ENCODE data around the gene UBL5.
A peak's percentile ranks its signal among the peaks of the same experiment; 100 is the strongest.

Gene UBL5

DNA sequence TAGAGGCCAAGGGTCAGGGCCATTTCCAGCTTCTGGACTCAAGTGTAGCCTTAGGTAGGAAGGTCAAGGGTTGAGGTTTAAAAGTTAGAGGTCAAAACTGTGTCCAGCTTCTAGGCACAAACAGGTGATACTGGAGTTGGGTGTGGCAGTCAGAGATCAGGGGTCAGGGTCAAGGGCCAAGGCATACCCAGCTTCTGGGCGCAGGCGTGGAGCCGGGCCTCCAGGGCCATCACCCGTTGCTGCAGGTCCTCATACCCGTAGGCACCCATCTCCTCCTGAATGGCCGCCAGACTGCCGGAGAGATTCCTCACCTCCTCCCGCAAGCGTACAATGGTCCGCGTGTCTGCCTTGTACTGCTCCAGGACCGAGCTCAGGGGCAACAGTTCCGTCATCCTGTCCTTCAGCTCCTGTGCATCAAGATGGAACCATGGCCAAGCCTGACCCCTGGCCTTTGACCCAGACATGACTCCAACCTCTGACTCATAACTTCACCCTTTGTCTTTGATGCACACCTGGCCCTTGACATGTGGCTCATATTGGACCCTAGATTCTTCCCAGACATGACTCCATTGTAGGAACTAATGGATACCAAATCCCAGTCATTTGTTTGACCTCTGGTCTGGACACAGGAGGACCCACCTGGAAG, 29.5 kb downstream of the UBL5 start:
- DNase-seq = no peak

DNA sequence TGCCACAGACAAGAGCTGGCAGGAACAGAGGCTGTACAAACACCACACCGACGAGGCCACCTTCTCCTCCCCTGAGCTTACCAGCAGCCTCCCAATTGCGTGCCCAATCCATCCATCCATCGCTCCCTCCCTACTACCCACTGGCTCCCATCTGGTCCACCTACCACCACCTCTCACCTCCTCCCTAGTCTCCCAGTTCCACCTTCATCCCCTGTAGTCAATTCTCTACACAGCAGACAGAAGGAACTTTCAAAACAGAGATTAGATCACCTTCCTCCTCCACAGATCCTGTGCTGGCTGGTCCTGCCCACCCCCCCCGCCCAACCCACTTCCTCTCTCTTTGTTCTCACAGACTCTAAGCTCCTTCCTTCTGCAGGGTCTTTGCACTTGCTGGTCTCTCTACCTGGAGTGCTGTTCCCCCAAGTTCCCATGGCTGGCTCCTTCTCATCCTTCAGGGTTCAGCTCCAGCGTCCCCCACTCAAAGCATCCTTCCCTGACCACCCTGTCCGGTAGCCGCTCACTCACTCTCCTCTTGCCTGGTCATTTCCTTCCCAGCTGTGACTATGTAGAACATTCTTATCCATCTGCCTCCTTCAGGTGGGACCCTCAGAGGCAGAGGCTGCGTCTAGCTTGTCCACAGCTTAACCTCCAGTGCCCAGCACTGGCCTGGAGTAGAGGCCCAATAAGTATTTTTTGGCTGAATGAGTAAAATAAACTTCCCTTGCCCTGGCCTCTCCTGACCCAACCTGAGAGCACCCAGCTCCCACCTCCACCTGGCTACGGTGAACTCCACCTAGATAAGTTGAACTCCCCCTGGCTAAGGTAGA, 30.4 kb downstream of the UBL5 start:
- no peak for DNase-seq

DNA sequence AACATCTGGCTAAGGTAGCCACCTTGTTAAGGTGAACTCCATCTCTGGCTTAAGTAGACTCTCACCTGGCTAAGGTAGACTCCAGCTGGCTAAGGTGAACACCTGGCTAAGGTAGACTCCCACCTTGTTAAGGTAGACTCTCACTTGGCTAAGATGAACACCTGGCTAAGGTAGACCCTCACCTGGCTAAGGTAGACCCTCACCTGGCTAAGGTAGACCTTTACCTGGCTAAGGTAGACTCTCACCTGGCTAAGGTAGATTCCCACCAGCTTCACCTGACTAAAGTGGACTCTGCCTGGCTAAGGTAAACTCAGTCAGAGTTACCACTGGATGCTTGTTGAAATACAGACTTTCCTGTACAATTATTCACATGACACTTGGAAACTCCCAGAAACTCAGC, 31.0 kb downstream of the UBL5 start:
- no peak for DNase-seq

DNA sequence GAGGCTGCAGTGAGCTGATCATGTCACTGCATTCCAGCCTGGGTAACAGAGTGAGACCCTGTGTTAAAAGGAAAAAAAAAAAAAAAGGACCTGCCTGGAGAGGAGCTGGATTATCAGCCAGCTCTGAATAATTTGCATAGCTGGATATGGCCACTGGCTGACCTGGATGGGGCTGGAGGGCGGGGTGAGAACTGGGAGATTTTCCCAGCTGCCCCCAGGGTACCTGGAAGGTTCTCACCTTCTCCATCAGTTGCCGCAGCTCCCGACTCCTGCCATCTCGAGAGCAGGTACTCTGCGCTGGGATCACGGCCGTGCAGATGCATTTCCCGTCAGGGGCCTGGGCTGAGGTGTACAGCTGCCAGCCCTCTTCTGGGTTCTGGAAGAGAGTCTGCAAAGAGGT, 32.7 kb downstream of the UBL5 start:
- DNase-seq = no peak

DNA sequence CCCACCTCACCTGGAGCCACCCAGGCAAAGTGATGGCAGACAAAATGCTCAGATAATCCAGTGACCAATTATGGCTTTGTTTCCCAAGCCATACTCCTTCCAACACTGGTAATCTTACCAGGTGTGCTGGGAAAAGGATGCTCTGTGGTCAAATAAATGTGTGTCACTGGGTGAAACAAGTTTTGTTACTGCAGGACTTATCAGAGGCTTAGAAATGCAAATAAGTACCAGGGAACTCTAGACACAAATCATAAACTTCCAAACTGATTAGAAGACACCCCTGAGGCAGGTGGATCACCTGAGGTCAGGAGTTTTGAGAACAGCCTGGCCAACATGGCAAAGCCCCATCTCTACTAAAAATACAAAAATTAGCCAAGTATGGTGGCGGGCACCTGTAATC, 33.8 kb downstream of the UBL5 start:
- no peak for DNase-seq

DNA sequence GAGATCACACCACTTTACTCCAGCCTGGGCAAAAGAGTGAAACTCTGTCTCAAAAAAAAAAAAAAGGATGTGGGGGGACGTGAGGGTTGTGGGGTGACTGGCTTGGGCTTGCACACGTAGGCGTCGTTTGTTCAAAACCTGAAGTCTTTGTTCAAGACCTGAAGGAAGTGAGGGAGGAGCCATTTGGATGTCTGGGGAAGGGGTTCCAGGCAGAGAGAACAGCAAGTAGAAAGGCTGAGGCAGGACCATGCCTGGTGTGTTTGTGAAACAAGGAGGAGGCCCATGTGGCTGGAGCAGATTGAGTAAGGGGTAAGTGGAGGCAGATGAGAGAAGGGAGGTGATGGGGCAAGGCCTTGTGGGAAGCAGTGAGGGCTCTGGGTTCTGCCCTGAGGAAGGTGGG, 35.2 kb downstream of the UBL5 start:
- peak; percentile 33 for DNase-seq

DNA sequence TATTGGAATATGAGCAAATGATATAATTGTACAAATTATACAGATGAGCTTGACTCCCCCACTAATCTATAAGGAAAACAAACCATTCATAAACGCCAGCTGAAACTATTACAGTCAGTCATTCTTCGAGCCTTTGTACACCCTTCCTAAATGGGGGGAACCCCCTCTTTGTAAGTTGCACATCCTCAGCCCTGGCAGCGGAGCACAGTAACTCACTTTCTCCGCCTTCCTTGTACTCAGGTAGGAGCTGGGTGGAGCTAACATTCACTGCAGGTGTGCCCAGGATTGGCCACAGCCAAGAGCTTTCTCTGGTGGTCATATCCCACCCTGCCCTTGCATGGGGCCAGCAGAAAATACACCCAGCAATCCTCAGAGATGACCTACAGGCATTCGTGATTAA, 36.0 kb downstream of the UBL5 start:
- no peak for DNase-seq

DNA sequence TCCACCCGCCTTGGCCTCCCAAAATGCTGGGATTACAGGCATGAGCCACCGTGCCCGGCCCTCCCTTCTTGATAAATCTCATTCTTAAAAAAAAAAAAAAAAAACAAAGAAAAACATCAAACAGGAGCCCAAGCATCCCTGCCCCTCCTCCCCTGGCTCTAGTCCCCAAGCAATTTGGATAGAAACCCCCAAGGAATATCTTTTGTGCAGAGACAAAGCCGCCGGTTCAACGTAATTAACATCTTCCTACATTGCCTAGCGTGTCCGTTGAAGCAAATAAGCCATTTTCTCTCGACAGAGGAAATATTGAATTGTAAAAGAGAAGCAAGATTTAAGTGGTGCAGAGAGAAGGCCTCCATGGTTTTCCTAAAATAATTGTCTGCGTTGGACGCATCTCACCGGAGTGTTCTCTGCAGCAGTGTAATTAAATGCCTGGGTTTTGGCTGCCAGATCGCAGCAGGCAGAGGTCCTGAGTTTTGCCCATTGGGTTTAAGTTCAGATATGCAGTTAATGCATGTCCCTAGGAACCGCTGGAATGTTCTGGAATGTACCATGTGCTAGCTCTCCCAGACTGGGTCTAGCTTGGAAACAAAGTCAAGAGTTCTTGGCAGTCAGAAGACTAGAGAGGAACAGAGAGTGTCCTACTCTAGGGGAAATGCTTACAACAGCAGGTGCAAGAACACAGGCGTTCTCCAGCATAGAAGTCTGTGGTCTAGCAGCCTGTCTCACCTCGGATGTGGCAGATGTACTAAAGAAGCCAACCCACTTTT, 38.2 kb downstream of the UBL5 start:
- DNase-seq = no peak

DNA sequence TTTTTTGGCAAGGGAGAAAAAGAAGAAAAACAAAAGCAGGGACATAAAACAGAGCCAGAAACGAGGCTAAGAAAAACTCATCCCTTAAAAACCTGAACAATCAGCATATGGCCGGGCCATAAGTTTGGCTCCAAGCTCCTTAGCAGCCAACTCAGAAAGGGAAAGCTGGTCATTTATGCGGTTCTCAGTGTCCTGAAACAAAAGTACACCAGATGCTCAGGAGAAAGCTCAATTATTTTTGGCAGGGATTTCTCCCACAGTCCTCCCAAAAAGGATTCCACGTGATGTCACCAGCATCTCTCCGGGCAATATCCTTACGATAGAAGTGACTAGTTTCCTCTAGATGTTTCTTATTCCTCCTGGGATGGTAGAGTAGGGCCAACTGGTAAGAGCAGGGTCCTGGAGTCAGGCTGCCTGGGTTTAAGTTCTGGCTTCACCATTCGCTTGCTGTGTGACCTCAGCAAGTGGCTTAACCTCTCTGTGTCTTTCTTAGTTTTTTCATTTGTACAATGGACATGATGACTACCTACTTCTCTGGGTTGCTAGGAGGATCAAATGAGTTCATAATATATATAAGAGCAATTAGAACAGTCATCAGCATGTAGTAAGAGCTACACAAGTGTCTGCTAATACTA, 41.4 kb downstream of the UBL5 start:
- no peak for DNase-seq

DNA sequence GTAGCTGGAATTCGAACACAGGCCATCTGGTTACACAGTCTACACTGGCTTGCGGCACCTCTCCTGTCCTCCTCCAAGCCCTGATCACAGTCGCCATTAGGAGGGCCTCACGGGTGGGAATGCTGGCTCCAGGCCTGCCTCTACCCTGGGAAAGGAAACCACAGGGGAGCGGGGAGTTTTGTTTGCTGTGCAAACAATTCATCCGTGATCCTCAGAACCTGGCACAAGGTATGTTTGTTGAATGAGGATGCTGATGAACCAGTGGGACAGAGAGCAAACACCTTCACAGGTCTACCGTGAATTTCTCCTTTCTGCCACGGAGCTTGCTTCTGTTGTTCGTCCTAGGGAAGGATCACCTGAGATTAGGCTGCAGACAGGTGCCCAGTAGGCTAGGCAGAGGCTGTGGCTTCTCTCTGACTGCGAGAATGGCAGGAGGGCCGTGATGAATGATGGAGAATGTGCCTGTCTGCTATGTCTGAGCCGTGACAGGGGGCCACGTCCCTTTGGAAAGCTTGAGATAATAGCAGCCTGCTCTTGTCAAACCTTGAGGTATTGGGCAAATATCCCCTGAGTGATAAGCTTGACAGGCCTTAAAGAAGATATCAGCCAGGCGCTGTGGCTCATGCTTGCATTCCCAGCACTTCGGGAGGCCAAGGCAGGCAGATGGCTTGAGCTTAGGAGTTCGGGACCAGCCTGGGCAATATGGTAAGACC, 44.1 kb downstream of the UBL5 start:
- no peak for DNase-seq

DNA sequence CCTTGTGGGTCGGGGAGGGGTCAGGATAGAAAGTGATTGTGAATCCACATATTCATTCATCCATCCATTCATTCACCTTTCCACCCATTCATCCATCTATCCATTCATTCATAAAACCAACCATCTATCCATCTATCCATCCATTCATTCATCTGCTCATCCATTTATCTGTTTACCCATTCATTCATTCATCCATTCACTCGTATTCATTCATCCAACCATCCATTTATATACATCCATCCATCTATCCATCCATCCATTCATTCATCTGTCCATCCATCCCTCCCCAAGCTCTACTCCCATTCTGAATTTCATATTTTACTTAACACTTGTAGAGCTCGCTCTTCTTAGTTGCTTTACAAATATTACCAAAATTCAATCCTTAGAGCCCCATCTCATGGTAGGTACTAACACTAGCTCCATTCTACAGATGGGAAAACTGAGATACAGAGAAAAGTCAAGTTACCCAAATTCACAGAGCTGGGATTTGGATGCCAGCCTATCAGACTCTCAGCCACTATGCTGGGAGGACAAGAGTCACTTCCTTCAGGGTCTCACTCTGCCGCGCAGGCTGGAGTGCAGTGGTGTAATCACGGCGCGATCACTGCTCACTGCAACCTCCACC, 45.0 kb downstream of the UBL5 start:
- DNase-seq = no peak

DNA sequence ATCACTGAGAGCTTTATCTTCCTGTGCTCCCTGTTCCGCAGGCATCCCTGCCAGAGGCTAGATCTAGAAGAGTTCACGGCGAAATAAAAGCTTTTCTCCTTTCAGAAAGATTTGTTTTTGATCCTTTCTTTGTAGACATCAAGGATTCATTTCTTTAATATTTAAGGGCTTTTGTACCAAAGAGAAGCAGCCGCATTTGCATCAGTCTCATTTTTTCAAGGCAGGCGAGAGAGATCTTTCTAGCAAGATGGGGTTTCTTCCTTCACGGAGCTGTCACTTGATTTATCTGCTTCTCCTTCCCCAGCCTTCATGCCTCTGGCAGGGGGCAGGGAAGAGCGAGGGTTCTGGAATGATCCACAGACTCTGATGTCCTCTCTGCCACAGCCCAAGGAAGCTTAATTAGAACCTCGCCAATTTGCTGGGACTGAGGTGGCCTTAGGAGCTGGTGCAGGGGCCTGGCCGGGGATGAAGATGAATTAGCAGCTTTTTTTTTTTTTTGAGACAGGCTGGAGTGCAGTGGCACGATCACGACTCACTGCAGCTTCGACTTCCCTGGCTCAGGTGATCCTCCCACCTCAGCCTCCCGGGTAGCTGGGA, 47.4 kb downstream of the UBL5 start:
- no peak for DNase-seq

DNA sequence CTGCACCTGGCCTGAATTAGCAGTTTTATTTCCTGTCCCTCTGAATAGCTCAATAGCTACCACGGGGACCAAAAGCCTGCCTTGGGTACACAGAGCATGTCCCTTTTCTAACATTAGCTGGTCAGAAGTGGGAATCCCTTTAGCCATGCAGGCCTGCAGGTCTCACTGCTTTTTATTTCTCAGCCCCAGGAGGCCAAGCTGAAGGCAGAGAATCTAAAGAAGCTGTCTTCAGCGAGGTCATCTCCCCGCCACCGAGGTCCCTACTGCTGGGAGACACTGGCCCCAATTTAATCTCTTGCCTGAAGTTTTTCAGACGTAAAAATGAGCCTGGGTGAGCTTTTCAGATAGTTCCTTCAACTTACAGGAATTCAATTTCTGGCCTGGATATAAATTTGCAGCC, 48.1 kb downstream of the UBL5 start:
- no peak for DNase-seq

DNA sequence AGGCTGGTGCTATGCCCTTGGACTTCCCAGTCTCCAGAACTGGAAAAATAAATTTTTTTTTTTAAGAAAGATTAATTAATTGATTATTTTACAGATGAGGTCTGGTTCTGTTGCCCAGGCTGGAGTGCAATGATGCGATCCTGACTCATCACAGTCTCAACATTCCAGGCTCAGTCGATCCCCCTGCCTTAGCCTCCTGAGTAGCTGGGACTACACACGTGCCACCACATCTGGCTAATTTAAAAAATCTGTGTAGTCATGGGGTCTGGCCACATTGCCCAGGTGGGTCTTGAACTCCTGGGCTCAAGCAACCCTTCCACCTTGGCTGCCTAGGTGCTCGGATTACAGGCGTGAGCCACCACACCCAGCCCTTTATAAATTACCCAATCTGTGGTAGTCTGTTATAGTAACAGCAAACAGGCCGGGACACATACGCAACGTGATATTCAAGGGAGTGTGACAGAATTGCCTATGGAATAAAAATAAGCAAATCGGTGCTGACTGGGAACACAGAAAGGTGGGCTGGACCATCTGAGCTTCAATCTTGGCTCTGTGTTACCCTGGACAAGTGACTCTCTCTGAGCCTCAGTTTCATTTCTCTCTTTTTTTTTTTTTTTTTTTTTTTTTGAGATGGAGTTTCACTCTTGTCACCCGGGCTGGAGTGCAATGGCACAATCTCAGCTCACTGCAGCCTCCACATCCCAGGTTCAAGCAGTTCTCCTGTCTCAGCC, 50.2 kb downstream of the UBL5 start:
- no peak for DNase-seq

DNA sequence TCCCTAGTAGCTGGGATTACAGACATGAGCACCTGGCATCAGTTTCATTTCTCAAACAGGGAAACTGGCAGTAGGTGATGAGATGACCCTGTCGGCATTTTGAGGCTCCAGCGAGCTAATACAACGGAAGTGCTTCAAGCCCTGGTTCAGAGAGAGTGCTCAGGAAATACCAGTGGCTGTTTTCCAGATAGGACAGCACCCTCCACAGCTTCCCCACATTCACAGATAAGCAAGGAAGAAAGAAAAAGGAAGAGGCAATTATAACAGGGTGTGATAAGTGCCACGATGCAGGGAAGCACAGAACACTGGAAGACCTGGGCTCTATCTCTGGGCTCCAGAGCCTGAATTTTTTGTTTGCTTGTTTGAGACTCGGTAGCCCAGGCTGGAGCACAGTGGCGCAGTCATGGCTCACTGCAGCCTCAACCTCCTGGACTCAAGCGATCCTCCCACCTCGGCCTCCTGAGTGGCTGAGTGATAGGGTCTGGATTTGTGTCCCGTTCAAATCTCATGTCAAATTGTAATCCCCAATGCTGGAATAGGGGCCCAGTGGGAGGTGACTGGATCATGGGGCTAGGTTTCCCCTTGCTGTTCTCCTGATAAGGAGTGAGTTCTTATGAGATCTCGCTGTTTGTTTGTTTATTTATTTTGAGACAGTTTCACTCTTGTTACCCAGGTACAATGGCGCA, 50.9 kb downstream of the UBL5 start:
- no peak for DNase-seq
